ENCODE results near the gene ADGRV1. TPM values are rescaled to one million over a fixed set of nuclear protein-coding genes. Genes with fewer than 3 reads are reported as not detected.

The ADGRV1 gene
- total and polyA plus RNA-seq, 9 of the 15 experiments (the other 6 are each of a cell fraction or from before 2014, with no cell fraction given): 21.7 to 156 (median 58.2) TPM

GRCh38 chr5:91133183-91133582, 574.6 kb downstream of the ADGRV1 start (continued):
- TF ChIP-seq ZNF280A (IDR thresholded peaks at IDR 0.05; ENCODE audit: low read depth, partially characterized antibody) (no peak), THRA (IDR thresholded peaks at IDR 0.05) (no peak), ZNF239 (CRISPR knock-in tag; IDR thresholded peaks at IDR 0.05) (no peak), FOXA3 (CRISPR knock-in tag; conservative IDR thresholded peaks at IDR 0.05 in 1 of 2, IDR thresholded peaks at IDR 0.05 in 1 of 2) (no peak), PML (IDR thresholded peaks at IDR 0.05; ENCODE audit: low read length) (no peak), HIVEP1 (CRISPR knock-in tag; IDR thresholded peaks at IDR 0.05) (no peak), ZNF511 (CRISPR knock-in tag; IDR thresholded peaks at IDR 0.05) (no peak)

Measured in K562 (cell line).